Prostate gland (tissue), 2 donors: Measurements from ENCODE around the gene SP110. TPM values are rescaled to one million over a fixed set of nuclear protein-coding genes. Genes with fewer than 3 reads are reported as not detected.

Experiments used
- DNase-seq: peaks from one replicate; pipeline ENCODE4 v3.0.0-alpha.2; 2019; ENCODE audit warnings: low spot score
- H3K27ac ChIP-seq, 2 donors: fragments of 200-600 bp; sonication (generic); 2 replicates each; pipeline ENCODE4 v1.5.1; 2017 to 2019
- H3K27me3 ChIP-seq: fragments of 200-600 bp; sonication (generic); replicated peaks from 2 replicates; pipeline ENCODE4 v1.5.1; 2019; ENCODE audit not compliant: insufficient read depth
- H3K36me3 ChIP-seq, 2 donors: fragments of 200-600 bp; sonication (generic); 1 replicate in 1 of 2; 2 replicates in 1 of 2; pipeline versions ENCODE4 v1.5.1 to v1.8.1; 2017 to 2019
- H3K4me1 ChIP-seq: fragments of 200-600 bp; sonication (generic); replicated peaks from 2 replicates; pipeline ENCODE4 v1.5.1; 2019
- H3K4me3 ChIP-seq, 2 donors: fragments of 200-600 bp; sonication (generic); 2 replicates each; pipeline ENCODE4 v1.5.1; 2017 to 2019
- H3K9me3 ChIP-seq: fragments of 200-600 bp; sonication (generic); 2 replicates; pipeline ENCODE4 v1.5.1; 2017
- CTCF ChIP-seq, 4 experiments: fragments of 200-600 bp in 2 of 4; fragments of 450-650 bp in 2 of 4; sonication (generic) in 2 of 4; IDR thresholded peaks; 1 replicate in 3 of 4; 2 replicates in 1 of 4; pipeline ENCODE4 v1.5.1; 2016 to 2019; ENCODE audit warnings: antibody characterized with exemption in 4 of 4, mild to moderate bottlenecking in 2 of 4, moderate library complexity in 2 of 4
- POLR2A ChIP-seq: fragments of 450-650 bp; IDR thresholded peaks from one replicate; pipeline ENCODE4 v1.6.1; 2016; ENCODE audit warnings: antibody characterized with exemption, mild to moderate bottlenecking
- POLR2AphosphoS5 ChIP-seq: sonication (generic); formaldehyde crosslinking; IDR thresholded peaks from one replicate; pipeline ENCODE4 v1.6.1; 2017; ENCODE audit warnings: antibody characterized with exemption
- WGBS: methylation state at CpG from one replicate; pipeline ENCODE4 v1.1.5; 2018; 5-methylcytosine and 5-hydroxymethylcytosine counted together
- intact Hi-C: fragments of 100-400 bp; cut with DNase I; formaldehyde crosslinking; loops from one replicate; pipeline ENCODE4 v1.14.2; 2022
- total RNA-seq, 2 donors: library from RNA; depleted of rRNA; stranded (reverse); fragments of >200 nt; gene quantifications; one replicate each; pipeline ENCODE4 v1.1.0, GENCODE V29; 2016

SP110 gene
- total RNA-seq, 2 donors from 2014 or later: 26.5 to 39.3 TPM

- Histone ChIP-seq H3K9me3 (no peaks in the 10 kb centered on the region), H3K4me1 (no peaks in the 10 kb centered on the region), H3K4me3 (no peak overlapping the region), H3K27me3 (no peaks in the 10 kb centered on the region), H3K36me3 (no peaks in the 10 kb centered on the region), H3K27ac (no peak overlapping the region)
- intact Hi-C loops: no loop called here
- WGBS: 100% methylated on average over 2 of the region's 2 CpGs
- DNase-seq: no peak
- TF ChIP-seq POLR2A (no peak), POLR2AphosphoS5 (no peak), CTCF (IDR thresholded peaks at IDR 0.05) (no peak)
These were observed 67.5 kb downstream of the SP110 start for GRCh38 chr2:230152334-230152733.

- Histone ChIP-seq H3K9me3 (no peaks in the 10 kb centered on the region), H3K4me1 (no peaks in the 10 kb centered on the region), H3K4me3 (no peak overlapping the region), H3K36me3 (no peaks in the 10 kb centered on the region), H3K27me3 (no peaks in the 10 kb centered on the region), H3K27ac (no peak overlapping the region)
- WGBS: 43% methylated on average over 1 of the region's 1 CpG
- no peak for DNase-seq
- intact Hi-C loops: no loop called here
- TF ChIP-seq CTCF (IDR thresholded peaks at IDR 0.05) (no peak), POLR2AphosphoS5 (no peak), POLR2A (no peak)
These were observed 75.4 kb downstream of the SP110 start for GRCh38 chr2:230144355-230144754.

- TF ChIP-seq POLR2AphosphoS5: no peak
- TF ChIP-seq CTCF (IDR thresholded peaks at IDR 0.05): no peak
- TF ChIP-seq POLR2A: no peak
- Histone ChIP-seq H3K36me3 (no peaks in the 10 kb centered on the region), H3K4me3 (no peak overlapping the region), H3K4me1 (no peaks in the 10 kb centered on the region), H3K27ac (no peak overlapping the region), H3K27me3 (no peaks in the 10 kb centered on the region), H3K9me3 (no peaks in the 10 kb centered on the region)
- 87% methylated on average over 3 of the region's 3 CpGs for WGBS
- no peak for DNase-seq
- intact Hi-C loops: no loop called here
These were observed 79.1 kb downstream of the SP110 start for GRCh38 chr2:230140667-230141066.

- 100% methylated on average over 1 of the region's 1 CpG for WGBS
- no peaks in the 10 kb centered on the region for H3K9me3 ChIP-seq
These were observed 81.8 kb downstream of the SP110 start for GRCh38 chr2:230137902-230138539.

More at GRCh38 chr2:230137902-230138539, 81.8 kb downstream of the SP110 start:
- no peaks in the 10 kb centered on the region for H3K36me3 ChIP-seq
- intact Hi-C loops: no loop called here
- H3K27ac ChIP-seq: no peak overlapping the region
- DNase-seq: no peak
- no peaks in the 10 kb centered on the region for H3K4me1 ChIP-seq
- no peak for TF ChIP-seq POLR2A
- TF ChIP-seq POLR2AphosphoS5: no peak
- TF ChIP-seq CTCF (IDR thresholded peaks at IDR 0.05): no peak
- no peak overlapping the region for H3K4me3 ChIP-seq
- no peaks in the 10 kb centered on the region for H3K27me3 ChIP-seq
